ENCODE data around the gene LARP4. TPM values are rescaled to one million over a fixed set of nuclear protein-coding genes. Genes with fewer than 3 reads are reported as not detected.

Gene LARP4
- 10 to 100 TPM; 29.1 to 75.2 (median 45.4) TPM for total RNA-seq

- TF ChIP-seq POLR2A (IDR thresholded peaks at IDR 0.05) = peak in 3 of 4 donors; percentile 81 to 95 (median 88)
- peak; percentile 92 to 95 for TF ChIP-seq POLR2AphosphoS5 (IDR thresholded peaks at IDR 0.05)
- no peak for TF ChIP-seq CTCF (IDR thresholded peaks at IDR 0.05)
- no peak for TF ChIP-seq EP300 (IDR thresholded peaks at IDR 0.05)
- Histone ChIP-seq H3K4me3 (peak within 1 kb of the TSS; percentile 58 to 81 (median 74)), H3K4me1 (peaks cover 9 to 16% (median 15%) of the 10 kb centered on the region in 4 donors), H3K27me3 (no peaks in the 10 kb centered on the region), H3K27ac (peak within 1 kb of the TSS; percentile 83 to 91 (median 88)), H3K36me3 (no peaks in the 10 kb centered on the region), H3K9me3 (no peaks in the 10 kb centered on the region)
- peak; percentile 98 to 99 for ATAC-seq (ENCODE audit: low FRiP score in 2 of 2)
- DNase-seq = peak; percentile 93 to 95
- WGBS, 2 donors = 1% methylated on average over 28 to 54 of the region's 54 CpGs
Observed at GRCh38 chr12:50400638-50401499, at the start of gene LARP4. TSS of gene LARP4 (plus strand) at chr12:50400885. CDS start at chr12:50401011, 126 bp downstream.

- Histone ChIP-seq H3K27me3 (no peaks in the 10 kb centered on the region), H3K27ac (no peak overlapping the region), H3K9me3 (no peaks in the 10 kb centered on the region), H3K4me1 (peaks cover 0 to 15% (median 7%) of the 10 kb centered on the region in 4 donors), H3K4me3 (no peak overlapping the region), H3K36me3 (no peaks in the 10 kb centered on the region)
- no peak for TF ChIP-seq CTCF (IDR thresholded peaks at IDR 0.05)
- TF ChIP-seq EP300 (IDR thresholded peaks at IDR 0.05) = no peak
- no peak for TF ChIP-seq POLR2AphosphoS5 (IDR thresholded peaks at IDR 0.05)
- no peak for TF ChIP-seq POLR2A (IDR thresholded peaks at IDR 0.05)
- WGBS, 2 donors = 82 to 84% methylated on average over 10 to 11 of the region's 11 CpGs
- ATAC-seq (ENCODE audit: low FRiP score in 2 of 2) = no peak
- DNase-seq = no peak
Observed at GRCh38 chr12:50351120-50352043, 49.3 kb upstream of the LARP4 start.

- no peaks in the 10 kb centered on the region for H3K9me3 ChIP-seq
- 92 to 98% methylated on average over 3 of the region's 3 CpGs for WGBS, 2 donors
- TF ChIP-seq POLR2A (IDR thresholded peaks at IDR 0.05) = no peak
- TF ChIP-seq POLR2AphosphoS5 (IDR thresholded peaks at IDR 0.05) = no peak
- TF ChIP-seq EP300 (IDR thresholded peaks at IDR 0.05) = no peak
- no peak for TF ChIP-seq CTCF (IDR thresholded peaks at IDR 0.05)
- H3K4me3 ChIP-seq = no peak overlapping the region
- peak overlapping the region in 3 of 4 donors; percentile 1 to 79 (median 59) for H3K27ac ChIP-seq
- ATAC-seq (ENCODE audit: low FRiP score in 2 of 2) (no peak), DNase-seq (no peak)
- no peaks in the 10 kb centered on the region for H3K36me3 ChIP-seq
- no peaks in the 10 kb centered on the region for H3K27me3 ChIP-seq
- peaks cover 0 to 15% (median 7%) of the 10 kb centered on the region in 4 donors for H3K4me1 ChIP-seq
Observed at GRCh38 chr12:50353404-50353803, 47.3 kb upstream of the LARP4 start.

GRCh38 chr12:50353869-50354593, 46.7 kb upstream of the LARP4 start:
- Histone ChIP-seq H3K27ac (peak overlapping the region; percentile 28 to 79 (median 49)), H3K4me1 (peaks cover 0 to 15% (median 7%) of the 10 kb centered on the region in 4 donors), H3K9me3 (no peaks in the 10 kb centered on the region), H3K36me3 (no peaks in the 10 kb centered on the region), H3K27me3 (no peaks in the 10 kb centered on the region), H3K4me3 (peak overlapping the region in 2 of 4 donors; percentile 18 to 19)
- DNase-seq = no peak
- WGBS, 2 donors = 72 to 82% methylated on average over 3 of the region's 3 CpGs
- ATAC-seq (ENCODE audit: low FRiP score in 2 of 2) = no peak
- TF ChIP-seq CTCF (IDR thresholded peaks at IDR 0.05) (no peak), EP300 (IDR thresholded peaks at IDR 0.05) (no peak), POLR2AphosphoS5 (IDR thresholded peaks at IDR 0.05) (no peak), POLR2A (IDR thresholded peaks at IDR 0.05) (no peak)

Data from upper lobe of left lung (tissue), 6 donors.